Fibroblast of pulmonary artery (primary cell): ENCODE data around the gene LRCH1.

Source experiments
- DNase-seq: peaks from one replicate; pipeline ENCODE4 v3.0.0-alpha.2; 2010; ENCODE audit warnings: low read depth
- H3K4me3 ChIP-seq: replicated peaks from 2 replicates; pipeline ENCODE4 v1.5.1; 2011; ENCODE audit warnings: low read depth, mild to moderate bottlenecking, control low read depth, low read length, moderate library complexity
- CTCF ChIP-seq: IDR thresholded peaks from 2 replicates; pipeline ENCODE4 v1.5.1; 2011; ENCODE audit warnings: mild to moderate bottlenecking, control low read depth, low read length, inconsistent platforms; ENCODE audit errors: missing control alignments

LRCH1 gene

DNA sequence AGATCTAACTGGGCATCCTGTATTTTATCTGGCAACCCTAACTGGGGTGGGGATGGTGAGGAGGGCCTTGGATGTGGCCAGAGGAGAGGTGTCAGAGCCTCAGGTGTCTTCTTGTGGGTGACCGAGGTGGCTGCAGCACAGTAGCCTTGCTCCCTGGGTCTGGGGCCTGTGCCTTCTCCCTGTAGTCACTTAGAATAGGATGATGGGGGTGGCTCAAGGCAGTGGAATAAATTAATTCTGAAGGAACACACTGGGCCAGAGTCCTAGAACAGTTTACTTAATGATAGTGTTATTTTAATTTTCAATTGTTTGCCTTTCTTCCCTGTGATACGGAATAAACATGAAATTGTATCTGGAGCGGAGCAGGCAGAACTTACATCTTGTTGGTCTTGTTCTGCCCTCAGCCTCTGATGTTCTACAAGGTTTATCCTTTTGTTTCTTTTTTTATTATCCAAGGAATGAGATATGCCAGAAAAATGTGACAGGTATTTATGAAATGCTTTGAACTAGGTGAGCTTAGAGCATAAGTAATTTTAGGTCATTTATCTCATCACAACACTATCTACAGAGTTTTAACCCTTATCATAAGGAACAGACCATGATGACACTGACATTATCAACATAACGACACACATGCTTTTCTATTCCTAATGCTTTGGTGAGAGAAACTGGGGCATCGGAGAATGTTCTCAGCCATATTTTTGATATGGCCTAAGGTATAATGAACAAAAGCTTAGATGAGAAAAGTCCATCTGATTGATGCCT lies 51.4 kb downstream of the LRCH1 start:
- H3K4me3 ChIP-seq, result no peak overlapping the region
- no peak for TF ChIP-seq CTCF
- no peak for DNase-seq

DNA sequence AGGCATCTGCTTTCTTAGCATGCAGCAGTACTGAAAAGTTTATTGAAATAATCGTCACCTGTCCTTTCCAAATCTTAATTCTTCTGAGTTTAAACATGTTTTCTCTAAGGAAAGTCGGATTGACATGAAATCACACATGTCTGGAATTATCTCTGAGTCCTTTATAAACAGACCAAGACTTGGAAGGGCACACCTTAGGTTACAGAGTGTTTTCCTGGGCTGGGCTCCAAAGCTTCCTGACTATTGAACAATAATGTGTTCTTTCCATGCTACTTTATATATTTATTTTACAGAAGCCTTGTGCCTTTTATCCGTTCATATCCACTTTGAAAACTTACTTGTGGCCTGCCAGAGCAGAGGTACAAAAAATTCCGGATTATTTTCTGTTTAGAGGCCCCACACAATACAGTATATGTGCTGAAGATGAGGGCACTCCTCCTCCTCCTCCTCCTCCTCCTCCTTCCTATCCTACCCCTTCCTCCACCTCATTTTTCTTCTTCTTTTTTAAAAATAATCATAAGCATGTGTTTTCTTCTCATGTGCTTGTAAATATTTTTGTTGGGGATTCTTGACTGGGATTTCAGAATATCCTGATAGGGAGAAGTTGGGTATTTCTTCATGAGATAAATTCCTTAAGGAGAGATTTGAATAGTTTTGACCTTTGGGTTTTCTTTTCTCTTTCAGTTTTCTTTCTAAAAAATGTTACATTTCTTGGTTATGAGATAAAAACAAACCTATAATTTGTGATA lies 52.3 kb downstream of the LRCH1 start:
- TF ChIP-seq CTCF, result no peak
- H3K4me3 ChIP-seq, result no peak overlapping the region
- DNase-seq, result no peak

DNA sequence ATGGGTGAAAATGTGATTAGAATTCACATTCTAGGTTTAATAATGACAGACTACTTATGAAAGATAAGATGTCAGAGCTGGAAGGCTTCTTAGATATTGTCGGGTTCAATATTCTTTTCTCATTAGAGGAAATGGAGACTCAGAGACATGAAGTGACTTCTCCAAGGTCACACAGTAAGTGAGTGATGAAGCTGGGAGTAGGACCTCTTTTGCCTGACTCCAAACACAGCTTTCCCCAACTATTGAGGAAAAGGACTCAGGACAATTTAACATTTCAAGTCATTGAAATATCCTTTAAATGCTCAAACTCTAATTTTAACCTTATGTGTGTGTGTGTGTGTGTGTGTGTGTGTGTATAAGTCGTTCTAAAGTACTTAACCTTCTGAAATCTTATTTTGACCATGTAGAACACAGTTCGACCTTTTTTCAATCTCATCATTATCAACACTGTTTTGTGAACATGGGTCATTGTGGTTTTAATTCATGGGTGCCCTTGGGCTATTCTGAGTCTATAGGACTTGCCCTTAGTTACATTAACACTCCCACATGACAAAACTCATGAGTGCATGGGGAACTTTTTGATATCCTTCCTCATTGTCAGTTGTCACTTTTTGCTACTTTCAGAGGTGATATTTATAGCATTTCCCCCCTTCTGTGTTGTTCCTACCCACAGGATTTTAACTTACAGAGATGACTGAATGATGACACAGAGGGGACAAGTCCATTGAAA lies 53.0 kb downstream of the LRCH1 start:
- no peak for DNase-seq
- TF ChIP-seq CTCF, result no peak
- H3K4me3 ChIP-seq, result no peak overlapping the region

GRCh38 chr13:46606970-46607369 lies 54.0 kb downstream of the LRCH1 start:
- TF ChIP-seq CTCF, result no peak
- no peak overlapping the region for H3K4me3 ChIP-seq
- DNase-seq, result no peak

DNA sequence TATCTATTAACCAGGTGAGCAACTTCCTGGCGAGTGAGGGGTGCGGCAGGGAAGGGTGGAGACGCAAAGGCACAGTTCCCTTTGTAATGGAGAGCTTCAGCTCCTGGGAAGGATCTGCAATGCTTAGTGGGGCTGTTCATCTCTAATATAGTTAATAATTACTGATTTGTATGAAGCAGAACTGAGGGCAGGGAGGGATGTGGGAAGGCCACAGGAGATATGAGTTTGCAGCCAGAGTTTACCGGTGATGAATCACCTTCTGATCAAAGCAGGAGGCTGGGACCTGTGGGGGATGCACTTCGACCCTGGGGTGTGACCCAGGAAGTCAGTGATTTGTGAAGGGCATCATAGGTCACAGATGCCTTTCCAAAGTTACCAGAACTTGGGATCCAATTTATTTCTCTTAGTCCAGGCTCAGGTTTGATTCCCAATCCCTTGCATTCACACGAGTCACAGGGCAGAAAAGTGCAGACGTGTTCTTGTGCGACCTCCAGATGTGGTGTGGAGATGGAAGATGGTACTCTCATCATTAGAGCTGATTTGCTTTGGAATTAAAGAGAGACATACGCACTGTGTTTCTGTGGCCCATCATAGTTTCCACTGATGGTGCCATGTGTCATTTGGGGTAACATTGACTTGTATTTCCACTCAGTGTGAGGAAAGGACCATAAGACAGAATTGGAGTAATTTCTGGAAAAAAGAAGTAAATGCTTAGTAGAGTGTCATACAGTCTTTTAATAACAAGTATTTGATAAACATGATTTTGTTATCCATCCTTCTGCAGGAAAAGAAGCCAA lies 55.0 kb downstream of the LRCH1 start:
- no peak for DNase-seq
- no peak for TF ChIP-seq CTCF
- no peak overlapping the region for H3K4me3 ChIP-seq

DNA sequence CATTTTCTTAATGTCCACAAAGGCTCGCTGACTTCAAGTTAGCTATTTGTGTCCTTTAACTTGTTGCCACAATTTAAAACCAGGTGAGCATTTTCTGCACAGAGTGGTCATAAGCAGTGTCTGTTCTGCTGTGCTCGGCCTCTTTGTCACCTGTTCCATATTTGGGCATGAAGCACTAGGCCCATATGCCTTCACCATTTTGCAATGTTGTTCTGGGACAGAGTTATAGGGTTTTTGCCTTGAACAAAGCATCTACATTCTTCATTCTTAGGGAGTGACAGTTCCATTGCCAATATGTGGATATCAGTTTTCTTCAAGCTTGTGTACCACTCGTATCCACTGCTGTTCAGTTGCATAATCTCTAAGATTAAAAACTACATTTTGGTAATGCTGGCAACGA lies 56.1 kb downstream of the LRCH1 start:
- no peak for DNase-seq
- TF ChIP-seq CTCF, result no peak
- H3K4me3 ChIP-seq, result no peak overlapping the region
